ENCODE measurements around the gene WDR91.

DNA sequence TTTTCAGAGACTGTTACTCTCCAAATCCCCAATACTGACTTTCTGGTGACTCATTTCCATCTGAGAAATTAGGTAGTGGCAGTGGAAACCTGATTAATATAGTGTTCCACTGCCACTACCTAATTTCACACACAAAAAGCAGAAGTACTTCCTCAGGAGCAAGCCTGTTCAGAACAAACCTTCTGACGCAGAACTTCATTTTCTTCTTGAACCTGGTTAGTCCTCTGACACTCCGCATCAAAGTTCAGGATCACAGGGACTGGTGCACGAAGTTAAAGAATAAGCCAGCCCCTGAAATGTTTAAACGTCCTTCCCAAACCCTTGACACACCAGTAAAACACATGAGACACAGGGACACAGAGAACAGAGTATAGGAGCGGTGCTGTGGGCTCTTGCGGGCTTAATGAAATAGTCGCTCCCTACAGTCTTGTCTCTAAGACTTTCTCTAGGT, 4.4 kb downstream of the WDR91 start:
- TF ChIP-seq, protein P1, sequence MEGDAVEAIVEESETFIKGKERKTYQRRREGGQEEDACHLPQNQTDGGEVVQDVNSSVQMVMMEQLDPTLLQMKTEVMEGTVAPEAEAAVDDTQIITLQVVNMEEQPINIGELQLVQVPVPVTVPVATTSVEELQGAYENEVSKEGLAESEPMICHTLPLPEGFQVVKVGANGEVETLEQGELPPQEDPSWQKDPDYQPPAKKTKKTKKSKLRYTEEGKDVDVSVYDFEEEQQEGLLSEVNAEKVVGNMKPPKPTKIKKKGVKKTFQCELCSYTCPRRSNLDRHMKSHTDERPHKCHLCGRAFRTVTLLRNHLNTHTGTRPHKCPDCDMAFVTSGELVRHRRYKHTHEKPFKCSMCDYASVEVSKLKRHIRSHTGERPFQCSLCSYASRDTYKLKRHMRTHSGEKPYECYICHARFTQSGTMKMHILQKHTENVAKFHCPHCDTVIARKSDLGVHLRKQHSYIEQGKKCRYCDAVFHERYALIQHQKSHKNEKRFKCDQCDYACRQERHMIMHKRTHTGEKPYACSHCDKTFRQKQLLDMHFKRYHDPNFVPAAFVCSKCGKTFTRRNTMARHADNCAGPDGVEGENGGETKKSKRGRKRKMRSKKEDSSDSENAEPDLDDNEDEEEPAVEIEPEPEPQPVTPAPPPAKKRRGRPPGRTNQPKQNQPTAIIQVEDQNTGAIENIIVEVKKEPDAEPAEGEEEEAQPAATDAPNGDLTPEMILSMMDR (IDR thresholded peaks at IDR 0.05; ENCODE audit: extremely low read depth in 1 of 2, insufficient read depth in 1 of 2, low read depth in 1 of 2, low read length in 2 of 2): no peak
- TF ChIP-seq EZH2 (IDR thresholded peaks at IDR 0.05; ENCODE audit: borderline replicate concordance, low read depth, low read length, severe bottlenecking) (no peak), POLR2A (IDR thresholded peaks at IDR 0.05; ENCODE audit: low read depth, low read length) (no peak), POLR2AphosphoS5 (IDR thresholded peaks at IDR 0.05; ENCODE audit: insufficient read depth, low read depth, low read length) (no peak), MAX (IDR thresholded peaks at IDR 0.05; ENCODE audit: insufficient read depth, insufficient read length) (no peak), GATA2 (IDR thresholded peaks at IDR 0.05; ENCODE audit: insufficient read depth, insufficient read length, low read depth, low read length) (no peak), FOS (IDR thresholded peaks at IDR 0.05; ENCODE audit: borderline replicate concordance, insufficient read depth, low read length) (no peak)

Measured in endothelial cell of umbilical vein (primary cell).